NCI-H1417 treated with DMSO at 0.1 percent for 48 hours (cell line): ENCODE data around the gene MPND.
A peak's percentile ranks its signal among the peaks of the same experiment; 100 is the strongest.

Experiments used
- DNase-seq: peaks from one replicate; lab custom pipeline; 2025; lab: John Stamatoyannopoulos, UW

Gene MPND

GRCh38 chr19:4379383-4380253 is 36.3 kb downstream of the MPND start:
- DNase-seq, result no peak

DNA sequence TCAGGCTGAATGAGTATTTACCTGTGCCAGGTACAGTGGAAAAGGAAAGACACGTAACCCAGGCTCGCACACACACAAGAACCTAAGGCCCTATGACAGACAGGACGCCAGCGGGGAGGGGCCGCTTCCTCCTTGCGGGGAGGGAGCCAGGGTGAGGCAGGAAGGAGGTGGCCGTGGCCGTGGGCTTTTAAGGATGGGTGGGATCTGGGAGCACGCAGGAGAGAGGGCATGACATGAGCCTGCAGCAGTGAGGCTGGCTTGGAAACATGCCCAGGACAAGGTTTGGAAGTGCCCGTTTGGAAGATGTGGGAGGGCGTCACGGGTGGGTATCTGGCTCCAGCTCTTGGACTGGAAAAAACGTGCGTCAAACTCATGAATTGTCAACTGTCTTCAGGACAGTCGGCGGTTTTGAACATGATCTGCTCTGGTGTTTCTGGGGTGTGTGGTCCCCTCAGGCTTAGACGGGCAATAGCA is 36.9 kb downstream of the MPND start:
- DNase-seq, result no peak

GRCh38 chr19:4385291-4386040 is 42.1 kb downstream of the MPND start:
- no peak for DNase-seq

- DNase-seq, result no peak
These were observed 42.9 kb downstream of the MPND start for GRCh38 chr19:4386041-4386782.

GRCh38 chr19:4388337-4389063 is 45.1 kb downstream of the MPND start:
- DNase-seq, result no peak

- no peak for DNase-seq
These were observed 45.7 kb downstream of the MPND start for GRCh38 chr19:4389064-4389375.

DNA sequence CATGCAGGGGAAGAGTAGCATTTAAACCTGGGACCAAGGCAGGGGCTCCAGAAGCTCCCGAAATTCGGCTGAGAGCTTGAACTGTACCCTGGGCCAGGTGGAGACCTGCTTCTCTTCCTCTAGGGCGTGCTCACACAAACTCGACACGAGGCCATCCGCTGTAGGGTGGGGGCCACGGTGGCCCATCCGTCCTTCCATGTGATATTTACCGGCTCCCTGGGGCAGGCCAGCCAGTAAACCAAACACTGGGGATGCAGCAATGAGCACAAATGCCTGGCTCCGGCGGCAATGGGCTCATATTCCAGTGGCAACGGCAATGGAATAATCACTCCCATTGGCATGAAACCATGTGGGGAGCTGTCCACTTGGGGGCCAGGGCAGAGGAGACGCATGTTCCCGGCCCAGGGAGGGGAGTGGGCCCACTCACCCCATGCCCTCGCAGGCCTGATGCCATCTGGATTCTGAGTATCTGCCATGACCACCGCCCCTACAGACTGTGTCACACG is 46.2 kb downstream of the MPND start:
- no peak for DNase-seq

- no peak for DNase-seq
These were observed 46.7 kb downstream of the MPND start for GRCh38 chr19:4390017-4390566.

GRCh38 chr19:4390567-4391305 is 47.4 kb downstream of the MPND start:
- DNase-seq, result no peak

- no peak for DNase-seq
These were observed 47.9 kb downstream of the MPND start for GRCh38 chr19:4391306-4391693.

DNA sequence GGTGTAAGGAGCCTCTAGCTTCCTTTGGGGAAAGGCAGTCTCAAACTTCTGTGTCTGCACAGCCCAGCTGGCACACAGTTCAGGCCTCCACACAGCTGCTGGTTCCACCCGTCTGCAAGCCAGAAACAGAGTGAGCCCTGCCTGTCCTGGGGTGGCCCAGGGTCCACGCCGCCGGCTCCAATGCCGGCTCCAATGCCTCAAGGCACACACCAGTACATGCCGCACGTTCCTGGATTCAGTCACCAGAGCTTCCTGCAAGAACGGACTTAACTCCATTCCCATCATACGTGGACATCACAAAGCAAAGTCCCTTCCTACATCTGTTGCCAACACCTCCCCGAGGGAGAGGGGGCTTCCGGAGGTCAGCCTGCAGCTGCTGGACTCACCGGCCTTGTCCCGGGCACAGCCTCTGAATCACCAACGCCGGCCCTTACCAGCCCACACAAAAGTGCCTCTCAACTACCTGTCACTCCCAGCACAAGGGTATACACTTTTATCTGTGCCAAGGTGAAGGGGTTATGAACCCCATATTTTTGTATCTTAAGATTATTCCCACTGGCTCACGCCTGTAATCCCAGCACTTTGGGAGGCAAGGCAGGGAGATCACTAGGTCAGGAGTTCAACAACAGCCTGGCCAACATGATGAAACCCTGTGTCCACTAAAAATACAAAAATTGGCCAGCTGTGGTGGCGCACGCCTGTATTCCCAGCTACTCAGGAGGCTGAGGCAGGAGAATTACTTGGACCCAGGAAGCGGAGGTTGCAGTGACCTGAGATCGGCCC is 48.5 kb downstream of the MPND start:
- no peak for DNase-seq

DNA sequence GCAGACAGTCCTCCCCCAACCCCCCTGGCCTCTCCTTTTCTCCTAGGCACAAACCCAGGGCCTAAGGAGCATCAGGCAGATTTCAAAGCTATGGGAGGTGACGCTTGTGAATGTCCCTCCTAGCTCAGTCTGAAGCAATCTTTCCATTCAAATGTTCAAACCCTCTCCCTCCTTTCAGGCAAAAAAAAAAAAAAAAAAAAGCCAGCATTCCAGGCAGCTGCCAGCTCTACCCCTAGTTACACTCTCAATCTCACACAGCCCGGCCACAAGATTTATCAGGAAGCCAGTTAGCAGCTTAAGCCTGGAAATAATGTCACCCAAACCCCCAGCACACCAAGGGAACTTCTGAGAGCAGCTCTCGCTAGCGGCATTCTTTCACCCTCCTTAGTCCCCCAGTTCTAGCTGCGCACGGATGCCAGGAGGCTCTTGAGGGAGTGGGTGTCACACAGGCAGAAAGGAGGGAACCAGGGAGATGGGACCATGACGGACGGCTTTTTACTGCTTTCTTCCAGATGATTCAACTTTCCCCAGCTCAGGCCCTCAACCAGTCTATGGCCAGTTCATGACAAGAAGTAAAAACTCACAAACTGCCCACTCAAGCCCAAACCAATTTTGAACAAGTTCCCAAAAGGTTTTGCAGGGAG is 50.7 kb downstream of the MPND start:
- DNase-seq, result no peak

DNA sequence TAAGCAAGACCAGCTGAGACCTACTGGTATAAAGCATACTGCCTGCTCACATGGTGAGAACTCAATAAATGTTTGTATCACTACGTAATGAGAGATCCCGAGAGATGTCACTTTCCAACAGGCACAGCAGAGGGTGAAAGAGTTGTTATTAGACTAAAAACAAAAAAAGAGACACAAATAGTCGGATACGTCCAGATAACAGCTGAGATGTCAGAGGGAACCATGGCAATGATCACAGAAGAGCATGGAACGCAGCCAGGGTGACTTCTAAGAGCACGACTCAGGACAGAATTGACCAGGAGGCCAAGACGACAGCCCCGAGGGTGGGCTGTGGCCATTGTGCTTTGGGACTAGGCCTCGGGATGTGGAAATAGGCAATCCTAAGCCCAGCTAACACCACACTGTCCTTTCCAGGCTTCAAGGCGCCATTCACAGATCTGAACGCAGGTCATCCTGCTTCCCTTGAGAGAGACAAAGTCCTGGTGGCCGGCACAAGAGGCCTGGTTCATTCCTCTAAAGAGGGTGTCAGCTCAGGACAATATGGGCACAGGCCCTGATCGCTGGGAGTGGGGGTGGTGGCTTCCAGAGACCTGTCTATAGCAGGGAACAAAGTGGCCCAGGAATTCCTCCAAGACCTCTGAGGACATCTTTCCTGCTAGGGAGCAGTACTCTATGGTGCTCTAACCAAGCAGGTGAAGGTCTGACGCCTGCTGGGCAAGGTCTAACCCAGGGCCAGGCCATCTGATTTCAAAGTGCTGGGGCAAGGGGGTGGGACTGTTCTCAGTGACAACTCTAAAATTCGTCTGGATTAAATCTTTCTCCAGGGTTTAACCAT is 53.8 kb downstream of the MPND start:
- no peak for DNase-seq

DNA sequence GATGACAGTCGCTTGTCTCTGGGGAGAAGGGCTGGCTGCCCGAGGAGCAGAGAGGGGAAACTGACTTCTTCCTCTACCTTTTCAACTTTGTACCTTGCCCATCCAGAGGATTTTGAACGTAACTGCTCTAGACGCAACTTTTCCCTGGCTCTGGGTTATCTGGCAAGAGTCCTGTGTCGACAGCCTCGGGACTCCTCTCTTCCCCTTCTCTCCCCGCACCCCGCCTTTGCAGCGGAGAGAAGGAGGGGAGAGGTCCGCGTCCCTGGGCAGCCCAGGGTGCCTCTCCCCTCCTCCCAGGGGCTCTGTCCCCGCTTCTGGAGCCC is 56.4 kb downstream of the MPND start:
- no peak for DNase-seq

DNA sequence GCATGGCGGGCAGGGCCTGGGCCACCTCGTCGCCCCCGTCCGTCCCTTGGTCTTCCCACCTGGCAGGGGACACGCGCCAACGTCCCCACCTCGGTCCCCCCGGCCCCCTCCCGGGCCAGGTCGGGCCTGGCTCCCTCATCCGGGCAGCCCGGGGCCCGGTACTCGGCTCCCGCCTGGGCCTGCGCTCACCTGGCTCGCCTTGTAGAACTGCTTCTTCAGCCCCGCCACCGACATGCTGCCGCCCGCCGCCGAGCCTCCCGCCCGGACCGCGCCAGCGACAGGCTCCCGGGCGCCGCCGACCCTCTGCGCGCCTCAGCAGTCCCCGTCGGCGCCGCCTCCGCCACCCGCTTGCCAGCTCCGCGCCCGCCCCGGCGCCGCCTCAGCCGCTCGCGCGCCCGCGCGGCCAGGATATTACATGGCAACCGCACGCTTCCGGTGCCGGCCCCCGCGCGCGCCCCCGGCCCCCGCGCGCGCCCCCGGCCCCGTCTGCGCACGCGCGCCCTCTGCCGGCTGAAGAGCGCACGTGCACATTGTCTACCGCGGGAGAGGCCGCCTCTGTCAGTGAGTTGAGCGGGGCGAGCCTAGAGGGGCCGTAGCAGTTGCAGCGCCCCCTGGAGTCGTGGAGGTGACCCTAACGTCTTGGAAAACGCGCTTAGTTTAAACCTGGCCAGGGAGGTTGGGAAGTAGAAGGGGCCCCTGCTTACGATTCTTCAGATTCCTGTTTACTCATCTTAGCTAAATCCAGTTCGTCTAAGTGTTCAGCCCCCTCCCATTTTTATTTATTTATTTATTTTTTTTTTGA is 57.0 kb downstream of the MPND start, which contains the start of gene SH3GL1:
Gene SH3GL1, minus strand, starts transcription at position 413 of the 802 bp plus-strand sequence. Its CDS starts 179 bp downstream, at position 234.
- DNase-seq, result peak; percentile 65

DNA sequence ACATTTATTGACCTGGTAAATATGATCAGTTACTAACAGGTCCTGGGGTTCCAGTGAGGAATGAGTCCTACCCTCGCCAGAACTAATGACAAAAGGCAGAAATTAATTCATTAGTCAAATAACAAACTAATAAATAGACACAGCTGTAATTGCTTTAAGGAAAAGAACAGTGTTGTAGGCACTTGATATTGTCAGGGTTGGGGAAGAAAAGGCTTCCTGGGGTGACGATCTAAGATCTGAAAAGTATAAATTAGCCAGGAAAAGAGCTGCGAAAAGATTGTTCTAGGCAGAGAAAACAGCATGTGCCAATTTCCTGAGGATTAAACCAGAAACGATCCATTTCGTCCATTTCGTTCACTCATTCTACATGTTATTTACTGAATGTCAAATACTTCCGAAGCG is 58.4 kb downstream of the MPND start:
- DNase-seq, result no peak

DNA sequence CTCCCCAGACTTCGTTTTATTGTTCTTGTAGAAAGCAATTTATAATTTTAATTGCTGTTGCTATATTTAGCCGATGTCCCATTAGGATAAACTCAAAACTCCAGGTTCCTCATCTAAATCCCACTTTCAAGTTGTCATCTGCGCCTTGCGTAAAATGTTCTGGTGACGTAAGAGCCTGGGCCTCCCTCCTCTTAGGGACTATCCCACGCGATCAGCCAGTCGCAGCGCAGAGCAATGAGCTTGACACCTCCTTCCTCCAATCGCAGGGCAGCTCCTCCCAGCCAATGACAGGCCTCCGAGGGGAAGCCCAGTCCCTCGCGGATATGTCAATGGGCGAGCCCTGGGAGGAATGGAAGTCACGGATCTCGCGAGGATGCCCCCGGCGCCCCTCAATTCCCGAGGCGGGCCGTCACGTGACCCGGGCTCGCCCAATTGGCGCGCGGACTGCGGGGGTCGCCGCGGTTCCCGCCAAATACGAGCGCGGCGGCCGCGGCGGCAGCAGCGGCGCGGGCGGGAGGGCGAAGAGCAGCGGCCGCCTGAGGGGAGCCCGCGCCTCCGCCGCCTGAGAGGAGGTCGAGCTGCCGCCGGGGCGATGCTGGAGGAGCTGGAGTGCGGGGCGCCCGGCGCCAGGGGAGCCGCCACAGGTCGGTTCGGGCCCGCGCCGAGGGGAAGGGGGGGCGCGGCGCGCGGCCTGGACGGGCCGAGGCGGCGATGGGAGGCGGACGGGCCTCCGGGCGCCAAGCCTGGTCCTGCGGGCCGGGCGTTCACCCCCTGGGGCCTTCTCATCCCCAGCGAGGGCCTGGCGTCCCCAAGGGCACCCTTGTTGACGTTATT is 59.0 kb downstream of the MPND start, which contains the start of gene CHAF1A:
Gene CHAF1A, plus strand, starts transcription at position 470 of the 834 bp plus-strand sequence. Its CDS starts 123 bp downstream, at position 593.
- DNase-seq, result peak; percentile 95
